Stimulated activated CD8-positive, alpha-beta memory T cell treated with anti-CD3 and anti-CD28 coated beads, Interleukin-12 subunit alpha, Interleukin-12 subunit beta, amount 100 ng/mL, for 24 hours (primary cell): ENCODE data around the gene SALL1.

Source experiments
- DNase-seq: peaks from one replicate; pipeline ENCODE4 v3.0.0-alpha.2; 2020; ENCODE audit errors: extremely low read depth

SALL1 gene

GRCh38 chr16:51111759-51112158 is 39.3 kb downstream of the SALL1 start:
- DNase-seq, result no peak

- DNase-seq, result no peak
Measured at GRCh38 chr16:51110700-51111157, 40.3 kb downstream of the SALL1 start.

GRCh38 chr16:51109173-51109572 is 41.9 kb downstream of the SALL1 start:
- DNase-seq, result no peak

GRCh38 chr16:51107742-51108141 is 43.3 kb downstream of the SALL1 start:
- DNase-seq, result no peak

- no peak for DNase-seq
Measured at GRCh38 chr16:51106535-51106934, 44.5 kb downstream of the SALL1 start.

- no peak for DNase-seq
Measured at GRCh38 chr16:51103590-51103989, 47.5 kb downstream of the SALL1 start.

- DNase-seq, result no peak
Measured at GRCh38 chr16:51097729-51098128, 53.3 kb downstream of the SALL1 start.

GRCh38 chr16:51095890-51096626 is 55.0 kb downstream of the SALL1 start:
- DNase-seq, result no peak

- no peak for DNase-seq
Measured at GRCh38 chr16:51095084-51095881, 55.8 kb downstream of the SALL1 start.

- no peak for DNase-seq
Measured at GRCh38 chr16:51093726-51094280, 57.3 kb downstream of the SALL1 start.
